Endodermal cell (in vitro differentiated cells): ENCODE results near the gene ATRX. TPM values are rescaled to one million over a fixed set of nuclear protein-coding genes. Genes with fewer than 3 reads are reported as not detected.

Experiments used
- DNase-seq: peaks from one replicate; pipeline ENCODE4 v3.0.0-alpha.2; 2017
- H3K27ac ChIP-seq: 2 replicates; pipeline ENCODE4 v1.5.1; 2013; ENCODE audit warnings: mild to moderate bottlenecking, low read depth, low read length, moderate library complexity
- H3K27me3 ChIP-seq: 2 replicates; pipeline ENCODE4 v1.6.1; 2013; ENCODE audit warnings: mild to moderate bottlenecking, low read length, moderate library complexity; ENCODE audit not compliant: insufficient read depth, control insufficient read depth, poor library complexity, severe bottlenecking
- H3K36me3 ChIP-seq: 2 replicates; pipeline ENCODE4 v1.7.0; 2013; ENCODE audit warnings: mild to moderate bottlenecking, low read length, moderate library complexity; ENCODE audit not compliant: control insufficient read depth, insufficient read depth
- H3K4me1 ChIP-seq: one replicate; pipeline ENCODE4 v1.7.0; 2013; ENCODE audit warnings: low read length; ENCODE audit not compliant: control insufficient read depth, insufficient read depth
- H3K4me3 ChIP-seq: 2 replicates; pipeline ENCODE4 v1.5.1; 2013; ENCODE audit warnings: mild to moderate bottlenecking, low read length, moderate library complexity
- H3K9ac ChIP-seq: 2 replicates; pipeline ENCODE4 v1.6.1; 2013; ENCODE audit warnings: mild to moderate bottlenecking, low read length, moderate library complexity; ENCODE audit not compliant: poor library complexity, severe bottlenecking; ENCODE audit errors: extremely low read depth
- H3K9me3 ChIP-seq: 2 replicates; pipeline ENCODE4 v1.6.1; 2013; ENCODE audit warnings: mild to moderate bottlenecking, low read length, moderate library complexity; ENCODE audit not compliant: control insufficient read depth
- H3K27ac Mint-ChIP-seq: 2 replicates; pipeline ENCODE4 v1.8.0; 2020; ENCODE audit warnings: mixed read lengths
- H3K27me3 Mint-ChIP-seq: 2 replicates; pipeline ENCODE4 v1.8.0; 2021; ENCODE audit warnings: mild to moderate bottlenecking, mixed read lengths; ENCODE audit not compliant: insufficient read depth
- H3K36me3 Mint-ChIP-seq: 2 replicates; pipeline ENCODE4 v1.8.0; 2020; ENCODE audit warnings: low read depth, mixed read lengths
- H3K4me1 Mint-ChIP-seq: 2 replicates; pipeline ENCODE4 v1.8.0; 2020; ENCODE audit warnings: mixed read lengths
- H3K4me3 Mint-ChIP-seq: 2 replicates; pipeline ENCODE4 v1.8.0; 2020; ENCODE audit warnings: mild to moderate bottlenecking, moderate library complexity, mixed read lengths
- H3K9me3 Mint-ChIP-seq: 2 replicates; pipeline ENCODE4 v1.8.0; 2020; ENCODE audit warnings: mild to moderate bottlenecking, mixed read lengths
- CTCF ChIP-seq: fragments of 200-600 bp; sonication (generic); conservative IDR thresholded peaks from 2 replicates; pipeline ENCODE4 v1.5.0; 2021; ENCODE audit warnings: antibody characterized with exemption, mild to moderate bottlenecking
- WGBS, 2 experiments: methylation state at CpG; one replicate each; pipeline versions ENCODE4 v1.1.5 to v1.1.7; 2013; ENCODE audit warnings: missing lambda C conversion rate in 2 of 2, mixed read lengths in 1 of 2; ENCODE audit not compliant: insufficient coverage in 1 of 2, insufficient read length in 1 of 2; 5-methylcytosine and 5-hydroxymethylcytosine counted together
- total RNA-seq, 2 donors: library from RNA; stranded (reverse); fragmentation: NEBNext Ultra II Directional in 1 of 2; extraction: Animal tissue kit (Norgen Biotek cat#: 25700) in 1 of 2; gene quantifications; 2 replicates in 1 of 2; 3 replicates in 1 of 2; pipeline ENCODE4 v1.2.1, GENCODE V29; 2021

Gene ATRX
- total RNA-seq, 2 donors from 2014 or later, result 120 to 137 TPM

GRCh38 chrX:77595848-77596247 lies 190.2 kb downstream of the ATRX start:
- Histone ChIP-seq H3K27ac (no peak overlapping the region), H3K36me3 (peaks cover 27% of the 10 kb centered on the region), H3K9ac (no peak overlapping the region), H3K4me1 (no peaks in the 10 kb centered on the region), H3K4me3 (no peak overlapping the region), H3K9me3 (no peaks in the 10 kb centered on the region), H3K27me3 (no peaks in the 10 kb centered on the region)
- H3K27ac Mint-ChIP-seq, result no peak overlapping the region
- no peak for DNase-seq
- H3K27me3 Mint-ChIP-seq, result no peaks in the 10 kb centered on the region
- peaks cover 34% of the 10 kb centered on the region for H3K9me3 Mint-ChIP-seq
- no peak for TF ChIP-seq CTCF
- WGBS, 2 experiments, result 93% methylated on average over 4 of the region's 4 CpGs; no CpG with 5 or more reads in 1 of the 2 experiments
- no peak overlapping the region for H3K4me3 Mint-ChIP-seq
- H3K4me1 Mint-ChIP-seq, result no peaks in the 10 kb centered on the region
- peaks cover 23% of the 10 kb centered on the region for H3K36me3 Mint-ChIP-seq

GRCh38 chrX:77572322-77572721 lies 213.7 kb downstream of the ATRX start:
- Histone ChIP-seq H3K4me3 (no peak overlapping the region), H3K9ac (no peak overlapping the region), H3K4me1 (no peaks in the 10 kb centered on the region), H3K36me3 (peaks cover 46% of the 10 kb centered on the region), H3K27ac (no peak overlapping the region), H3K9me3 (no peaks in the 10 kb centered on the region), H3K27me3 (no peaks in the 10 kb centered on the region)
- Mint-ChIP-seq H3K4me3 (no peak overlapping the region), H3K27me3 (no peaks in the 10 kb centered on the region), H3K27ac (no peak overlapping the region), H3K4me1 (no peaks in the 10 kb centered on the region), H3K9me3 (peaks cover 25% of the 10 kb centered on the region), H3K36me3 (peaks cover 39% of the 10 kb centered on the region)
- 100% methylated on average over 1 of the region's 3 CpGs; no CpG with 5 or more reads in 1 of the 2 experiments for WGBS, 2 experiments
- no peak for DNase-seq
- no peak for TF ChIP-seq CTCF

- no peaks in the 10 kb centered on the region for H3K4me1 Mint-ChIP-seq
- no peak overlapping the region for H3K27ac Mint-ChIP-seq
- TF ChIP-seq CTCF, result no peak
- no peaks in the 10 kb centered on the region for H3K27me3 Mint-ChIP-seq
- Histone ChIP-seq H3K27ac (no peak overlapping the region), H3K9ac (no peak overlapping the region), H3K4me3 (no peak overlapping the region), H3K36me3 (peaks cover 21% of the 10 kb centered on the region), H3K9me3 (no peaks in the 10 kb centered on the region), H3K4me1 (no peaks in the 10 kb centered on the region), H3K27me3 (no peaks in the 10 kb centered on the region)
- H3K36me3 Mint-ChIP-seq, result peaks cover 54% of the 10 kb centered on the region
- peaks cover 63% of the 10 kb centered on the region for H3K9me3 Mint-ChIP-seq
- DNase-seq, result no peak
- no peak overlapping the region for H3K4me3 Mint-ChIP-seq
- WGBS, 2 experiments, result 100% methylated on average over 1 of the region's 2 CpGs; no CpG with 5 or more reads in 1 of the 2 experiments
These were observed 220.7 kb downstream of the ATRX start for GRCh38 chrX:77565278-77565677.
